ENCODE results near the gene THAP7. TPM values are rescaled to one million over a fixed set of nuclear protein-coding genes. Genes with fewer than 3 reads are reported as not detected.

THAP7 gene
- total and polyA plus RNA-seq, 2 experiments from 2014 or later = 21.8 to 25.9 TPM

DNA sequence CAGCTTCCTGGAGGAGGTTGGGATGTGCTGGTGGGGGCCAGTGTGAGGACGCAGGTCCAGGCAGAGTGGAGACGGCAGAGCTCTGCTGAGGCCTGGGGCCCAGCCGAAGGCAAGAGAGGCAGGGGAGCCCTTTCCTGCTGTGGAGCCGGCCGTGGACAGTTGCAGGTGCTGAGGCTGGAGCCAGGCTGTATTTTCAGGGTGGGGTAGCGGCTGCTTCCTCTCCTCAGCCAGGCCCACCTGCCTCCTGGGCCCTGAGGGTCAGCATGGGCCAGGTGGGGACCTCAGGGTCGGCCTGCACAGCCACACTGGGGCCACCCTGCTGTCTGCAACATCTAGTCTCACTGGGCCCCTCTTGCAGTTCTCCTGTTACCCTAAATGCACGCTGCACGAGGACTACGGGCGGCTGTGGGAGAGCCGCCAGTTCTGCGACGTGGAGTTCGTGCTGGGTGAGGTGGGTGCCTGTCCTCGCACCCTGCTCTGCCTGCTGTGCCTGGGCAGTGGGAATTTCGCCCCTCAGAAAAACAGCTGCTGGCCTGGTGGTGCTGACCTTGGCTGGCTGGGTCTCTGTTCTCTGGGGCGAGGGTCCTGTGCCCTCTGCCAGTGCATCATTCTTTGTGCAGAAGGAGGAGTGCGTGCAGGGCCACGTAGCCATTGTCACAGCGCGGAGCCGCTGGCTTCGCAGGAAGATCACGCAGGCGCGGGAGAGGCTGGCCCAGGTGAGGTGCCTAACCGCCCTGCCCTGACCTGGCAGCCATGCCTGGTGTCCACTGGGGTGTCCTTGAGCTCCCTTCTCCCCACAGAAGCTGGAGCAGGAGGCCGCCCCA, 8.4 kb downstream of the THAP7 start (continued):
- TF ChIP-seq ZNF462 (CRISPR knock-in tag; IDR thresholded peaks at IDR 0.05) (no peak), STAT1 (IDR thresholded peaks at IDR 0.05; ENCODE audit: unreplicated experiment) (no peak), CREB1 (CRISPR knock-in tag; IDR thresholded peaks at IDR 0.05; ENCODE audit: low read depth) (no peak), ZNF331 (CRISPR knock-in tag; IDR thresholded peaks at IDR 0.05; ENCODE audit: low read depth) (no peak), POLR2AphosphoS5 (IDR thresholded peaks at IDR 0.05; ENCODE audit: low read depth) (no peak), EZH2phosphoT487 (IDR thresholded peaks at IDR 0.05; ENCODE audit: unreplicated experiment) (no peak), EZH2 (IDR thresholded peaks at IDR 0.05; ENCODE audit: low read depth, unreplicated experiment) (no peak), NANOG (IDR thresholded peaks at IDR 0.05; ENCODE audit: borderline replicate concordance) (no peak)
